PC-3 (cell line): ENCODE results near the gene PLSCR1.

Source experiments
- CTCF ChIP-seq: fragments of 300-600 bp; sonication (generic); conservative IDR thresholded peaks from 2 replicates; pipeline ENCODE4 v1.5.1; 2017; ENCODE audit warnings: antibody characterized with exemption, low read depth, mild to moderate bottlenecking, low read length
- EZH2 ChIP-seq: fragments of 300-600 bp; sonication (generic); IDR thresholded peaks from one replicate; pipeline ENCODE4 v1.6.1; 2017; ENCODE audit warnings: antibody characterized with exemption, mild to moderate bottlenecking, low read length; ENCODE audit not compliant: unreplicated experiment

GRCh38 chr3:146505516-146505915 lies 38.9 kb downstream of the PLSCR1 start:
- TF ChIP-seq CTCF (no peak), EZH2 (no peak)
